IMR-90 (cell line): ENCODE measurements around the gene CCNB2. TPM values are rescaled to one million over a fixed set of nuclear protein-coding genes. Genes with fewer than 3 reads are reported as not detected.

Experiments used
- ATAC-seq: fragments of 200-7000 bp; cut with Tn5 transposase; 2 replicates; pipeline ENCODE4 v1.9.1; 2020; ENCODE audit warnings: low read depth, mild to moderate bottlenecking, moderate library complexity
- BruUV-seq: library from RNA; stranded (reverse); fragments of 400-500 nt; replicated peaks from 2 replicates; lab custom pipeline; 2021; lab: Mats Ljungman, UMichigan
- CTCF ChIA-PET: fragments of 300-600 bp; formaldehyde crosslinking; extraction: SDS; loops from one replicate; lab custom pipeline; 2021; ENCODE audit warnings: antibody characterized with exemption; lab: Yijun Ruan, JAX
- POLR2A ChIA-PET: fragments of 300-600 bp; sonication (Branson Sonifier 250); formaldehyde crosslinking; loops from one replicate; lab custom pipeline; 2022; ENCODE audit warnings: antibody characterized with exemption; ENCODE audit not compliant: unreplicated experiment; lab: Charles Lee
- DNase-seq: peaks from one replicate; pipeline ENCODE4 v3.0.0; 2013
- H2AFZ ChIP-seq: replicated peaks from 2 replicates; pipeline ENCODE3; 2013; ENCODE audit warnings: low read length, mild to moderate bottlenecking; ENCODE audit not compliant: poor library complexity
- H2AK5ac ChIP-seq: 2 replicates; pipeline ENCODE4 v1.6.1; 2013; ENCODE audit warnings: low read depth, low read length, inconsistent platforms
- H2AK9ac ChIP-seq: replicated peaks from 2 replicates; pipeline ENCODE3; 2013; ENCODE audit warnings: mild to moderate bottlenecking, low read depth, low read length, moderate library complexity; ENCODE audit not compliant: poor library complexity
- H2BK120ac ChIP-seq: 2 replicates; pipeline ENCODE4 v1.6.1; 2013; ENCODE audit warnings: low read depth, low read length, inconsistent platforms
- H2BK15ac ChIP-seq: 3 replicates; pipeline ENCODE4 v1.6.1; 2013; ENCODE audit warnings: low read depth, low read length, inconsistent platforms
- H2BK20ac ChIP-seq: 2 replicates; pipeline ENCODE4 v1.6.1; 2013; ENCODE audit warnings: low read depth, mild to moderate bottlenecking, inconsistent platforms, low read length, moderate library complexity
- H2BK5ac ChIP-seq: 2 replicates; pipeline ENCODE4 v1.6.1; 2013; ENCODE audit warnings: mild to moderate bottlenecking, low read depth, low read length, inconsistent platforms; ENCODE audit not compliant: poor library complexity, severe bottlenecking
- H3K14ac ChIP-seq: replicated peaks from 2 replicates; pipeline ENCODE4 v1.6.1; 2013; ENCODE audit warnings: low read depth, low read length, inconsistent platforms
- H3K18ac ChIP-seq: 2 replicates; pipeline ENCODE4 v1.6.1; 2013; ENCODE audit warnings: low read depth, low read length, control low read depth
- H3K23ac ChIP-seq: 2 replicates; pipeline ENCODE4 v1.6.1; 2013; ENCODE audit warnings: low read depth, low read length, inconsistent platforms
- H3K27ac ChIP-seq: 2 replicates; pipeline ENCODE4 v1.5.1; 2013; ENCODE audit warnings: mild to moderate bottlenecking, control low read depth, low read length; ENCODE audit not compliant: insufficient read depth
- H3K27me3 ChIP-seq: 2 replicates; pipeline ENCODE4 v1.6.1; 2013; ENCODE audit warnings: low read length; ENCODE audit not compliant: control insufficient read depth, insufficient read depth
- H3K36me3 ChIP-seq: 2 replicates; pipeline ENCODE4 v1.6.1; 2013; ENCODE audit warnings: low read length, mixed read lengths; ENCODE audit not compliant: control insufficient read depth, insufficient read depth
- H3K4ac ChIP-seq: 2 replicates; pipeline ENCODE4 v1.6.1; 2013; ENCODE audit warnings: low read depth, low read length, inconsistent platforms
- H3K4me1 ChIP-seq: 2 replicates; pipeline ENCODE4 v1.6.1; 2013; ENCODE audit warnings: low read length, mixed read lengths; ENCODE audit not compliant: control insufficient read depth, insufficient read depth
- H3K4me2 ChIP-seq: 2 replicates; pipeline ENCODE4 v1.6.1; 2013; ENCODE audit warnings: low read depth, mild to moderate bottlenecking, control low read depth, low read length, moderate library complexity
- H3K4me3 ChIP-seq: 2 replicates; pipeline ENCODE4 v1.5.1; 2013; ENCODE audit warnings: low read depth, mild to moderate bottlenecking, control low read depth, low read length, moderate library complexity; ENCODE audit not compliant: insufficient read depth
- H3K56ac ChIP-seq: 2 replicates; pipeline ENCODE4 v1.6.1; 2013; ENCODE audit warnings: low read length, inconsistent platforms; ENCODE audit not compliant: insufficient read depth; ENCODE audit errors: extremely low read depth
- H3K79me1 ChIP-seq, 2 experiments: 2 replicates each; pipeline ENCODE4 v1.6.1; 2013; ENCODE audit warnings: low read length in 2 of 2, inconsistent platforms in 1 of 2, low read depth in 1 of 2
- H3K9ac ChIP-seq: 2 replicates; pipeline ENCODE4 v1.6.1; 2013; ENCODE audit warnings: low read depth, low read length, control low read depth
- H3K9me1 ChIP-seq: 2 replicates; pipeline ENCODE4 v1.6.1; 2013; ENCODE audit warnings: low read length, inconsistent platforms; ENCODE audit not compliant: insufficient read depth
- H3K9me3 ChIP-seq: 2 replicates; pipeline ENCODE4 v1.6.1; 2013; ENCODE audit warnings: low read length; ENCODE audit not compliant: control insufficient read depth, insufficient read depth
- H4K20me1 ChIP-seq: 2 replicates; pipeline ENCODE4 v1.6.1; 2013; ENCODE audit warnings: low read length, inconsistent platforms; ENCODE audit not compliant: insufficient read depth
- H4K5ac ChIP-seq: 2 replicates; pipeline ENCODE4 v1.6.1; 2013; ENCODE audit warnings: mild to moderate bottlenecking, low read depth, low read length, control low read depth
- H4K8ac ChIP-seq, 2 experiments: 2 replicates each; pipeline ENCODE4 v1.6.1; 2013; ENCODE audit warnings: low read depth in 2 of 2, low read length in 2 of 2, control low read depth in 1 of 2, inconsistent platforms in 1 of 2
- H4K91ac ChIP-seq: 2 replicates; pipeline ENCODE4 v1.6.1; 2013; ENCODE audit warnings: low read depth, low read length, inconsistent platforms; ENCODE audit not compliant: insufficient read depth
- CEBPB ChIP-seq: IDR thresholded peaks from 2 replicates; pipeline ENCODE4 v1.6.1; 2012; ENCODE audit warnings: low read depth, low read length, improper control_type of control experiment
- CHD1 ChIP-seq: IDR thresholded peaks from 2 replicates; pipeline ENCODE4 v1.6.1; 2012; ENCODE audit warnings: low read depth, low read length, improper control_type of control experiment
- CTCF ChIP-seq: conservative IDR thresholded peaks from 2 replicates; pipeline ENCODE4 v1.5.1; 2012; ENCODE audit warnings: mild to moderate bottlenecking, low read depth, low read length, improper control_type of control experiment
- MXI1 ChIP-seq: IDR thresholded peaks from 2 replicates; pipeline ENCODE4 v1.6.1; 2012; ENCODE audit warnings: low read depth, mild to moderate bottlenecking, low read length, moderate library complexity, borderline replicate concordance
- WGBS, 2 experiments: methylation state at CpG; one replicate each; pipeline versions ENCODE4 v1.1.5 to v1.1.7; 2013; ENCODE audit warnings: missing lambda C conversion rate in 2 of 2; ENCODE audit not compliant: insufficient read length in 1 of 2; ENCODE audit errors: extremely low coverage in 2 of 2; 5-methylcytosine and 5-hydroxymethylcytosine counted together
- dilution Hi-C: fragments of 300-500 bp; cut with HindIII; formaldehyde crosslinking; loops from one replicate; pipeline ENCODE4 v1.14.3; 2018; ENCODE audit warnings: low sequenced_read_pairs; ENCODE audit not compliant: unreplicated experiment
- in situ Hi-C: fragments of 300-500 bp; cut with MboI; formaldehyde crosslinking; loops from 3 replicates; pipeline ENCODE4 v1.14.3; 2019; ENCODE audit warnings: low sequenced_read_pairs, inconsistent platforms, mixed read lengths
- intact Hi-C: fragments of 100-400 bp; cut with micrococcal nuclease; formaldehyde crosslinking; loops from 2 replicates; pipeline ENCODE4 v1.10.0; 2022
- polyA plus RNA-seq, 3 experiments: library from polyadenylated mRNA; depleted of rRNA; stranded (reverse); fragments of >200 nt; gene quantifications; 2 replicates each; pipeline ENCODE4 v1.2.3, GENCODE V29; 2012; ENCODE audit warnings: low replicate concordance in 1 of 3
- total RNA-seq: library from RNA; depleted of rRNA; stranded (reverse); fragments of >200 nt; gene quantifications from 2 replicates; pipeline ENCODE4 v1.2.3, GENCODE V29; 2012

The CCNB2 gene
- total and polyA plus RNA-seq, 2 of the 4 experiments (the other 2 are of a cell fraction), result 52.5 to 54.6 TPM

GRCh38 chr15:59059076-59059597 lies 45.8 kb upstream of the CCNB2 start:
- ATAC-seq, result no peak
- no peak for TF ChIP-seq MXI1
- TF ChIP-seq CHD1, result no peak
- TF ChIP-seq CEBPB, result no peak
- TF ChIP-seq CTCF, result no peak
- H4K5ac ChIP-seq, result no peak overlapping the region
- no peak overlapping the region for H2AFZ ChIP-seq
- H2AK9ac ChIP-seq, result no peak overlapping the region
- H3K27me3 ChIP-seq, result no peaks in the 10 kb centered on the region
- no peak overlapping the region for H3K27ac ChIP-seq
- H3K18ac ChIP-seq, result no peak overlapping the region
- no peaks in the 10 kb centered on the region for H3K4me1 ChIP-seq
- ChIA-PET POLR2A (no interaction called here), CTCF (no interaction called here)
- dilution Hi-C loops (no loop called here), intact Hi-C loops (no loop called here), in situ Hi-C loops (no loop called here)
- no peak overlapping the region for H2BK15ac ChIP-seq
- H3K4ac ChIP-seq, result no peak overlapping the region
- H3K4me3 ChIP-seq, result no peak overlapping the region
- no peak overlapping the region for H3K9ac ChIP-seq
- H3K36me3 ChIP-seq, result peaks cover 24% of the 10 kb centered on the region
- no peaks in the 10 kb centered on the region; the same call in 1 of the 2 replicates for H3K9me1 ChIP-seq
- WGBS, 2 experiments, result no CpG with 5 or more reads among the region's 2 CpGs
- H4K20me1 ChIP-seq, result no peaks in the 10 kb centered on the region
- H3K23ac ChIP-seq, result no peak overlapping the region
- no peak overlapping the region for H2BK20ac ChIP-seq
- H3K4me2 ChIP-seq, result no peak overlapping the region
- no peak overlapping the region for H2BK120ac ChIP-seq
- H3K9me3 ChIP-seq, result no peaks in the 10 kb centered on the region
- no peak overlapping the region for H4K91ac ChIP-seq
- H3K14ac ChIP-seq, result no peak overlapping the region
- peaks cover 0 to 20% of the 10 kb centered on the region in 2 experiments; a peak in 2 of 4 replicates for H3K79me1 ChIP-seq
- no peak overlapping the region for H3K56ac ChIP-seq
- no TSS peak for BruUV-seq
- H4K8ac ChIP-seq, result no peak overlapping the region
- DNase-seq, result no peak
- no peak overlapping the region for H2AK5ac ChIP-seq
- no peak overlapping the region for H2BK5ac ChIP-seq
